RKO (cell line): ENCODE data around the gene SLC17A3.

Experiments used
- DNase-seq: peaks from one replicate; pipeline ENCODE4 v3.0.0-alpha.2; 2016; ENCODE audit warnings: low spot score

The SLC17A3 gene

GRCh38 chr6:25835442-25836283, 38.4 kb downstream of the SLC17A3 start:
- DNase-seq: no peak

DNA sequence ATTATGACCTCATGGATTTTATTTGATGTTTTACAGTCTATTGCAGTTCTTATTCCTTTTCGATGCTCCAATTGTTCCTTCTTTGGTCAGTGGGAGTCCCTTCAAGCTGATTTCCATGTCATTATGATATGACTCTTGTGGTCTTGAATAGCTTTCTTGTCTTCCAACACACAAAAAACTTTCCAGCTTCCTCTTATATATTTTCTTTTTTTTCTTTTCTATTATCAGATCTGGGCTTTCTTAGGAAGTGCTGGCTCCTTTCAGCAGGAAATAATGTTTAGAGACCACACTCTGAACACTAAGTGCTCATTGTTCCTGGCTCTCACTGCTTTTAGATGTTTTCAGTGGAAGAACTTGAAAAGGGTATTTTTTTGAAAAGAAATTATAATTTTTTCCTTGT, 39.1 kb downstream of the SLC17A3 start:
- no peak for DNase-seq

DNA sequence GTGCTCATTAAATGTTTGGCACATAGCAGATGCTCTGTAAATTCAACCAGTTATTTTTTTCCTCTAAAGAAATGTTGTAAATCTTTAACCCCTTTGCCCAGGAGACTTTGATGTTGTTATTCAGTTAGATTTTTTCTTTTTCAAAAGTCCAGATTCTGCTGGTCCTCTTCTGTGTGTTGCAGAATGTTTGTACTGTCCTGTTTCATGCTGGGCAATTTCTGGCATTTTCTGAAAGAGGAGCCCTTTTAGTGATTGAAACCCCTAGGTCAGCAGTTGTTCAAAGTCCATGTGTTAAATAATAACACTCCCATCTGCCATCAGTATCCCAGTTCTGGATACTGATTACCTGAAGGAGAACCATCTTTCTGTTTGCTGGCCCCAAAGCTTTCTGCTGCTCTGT, 40.9 kb downstream of the SLC17A3 start:
- DNase-seq: no peak

DNA sequence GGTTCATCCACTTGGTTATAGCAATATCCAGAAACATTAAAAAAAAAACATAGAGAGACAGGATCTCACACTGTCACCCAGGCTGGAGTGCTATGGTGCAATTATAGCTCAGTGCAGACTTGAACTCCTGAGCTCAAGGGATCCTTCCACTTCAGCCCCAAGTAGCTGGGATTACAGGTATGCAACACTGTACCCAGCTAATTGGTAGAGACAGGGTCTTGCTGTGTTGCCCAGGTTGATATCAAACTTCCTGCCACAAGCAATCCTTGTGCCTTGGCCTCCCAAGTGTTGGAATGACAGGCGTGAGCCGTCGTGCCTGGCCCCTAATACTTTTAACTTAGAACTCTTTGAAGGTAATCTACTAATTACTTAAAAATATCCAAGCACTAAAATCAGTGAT, 41.4 kb downstream of the SLC17A3 start:
- DNase-seq: no peak

- DNase-seq: no peak
Observed at GRCh38 chr6:25832307-25832662, 41.8 kb downstream of the SLC17A3 start.

- DNase-seq: no peak
Observed at GRCh38 chr6:25831532-25832306, 42.3 kb downstream of the SLC17A3 start, which contains the start of gene SLC17A1. TSS of gene SLC17A1 (minus strand) at chr6:25832052. CDS start at chr6:25830557, 1,495 bp downstream.

- DNase-seq: no peak
Observed at GRCh38 chr6:25830458-25830857, 43.6 kb downstream of the SLC17A3 start.

GRCh38 chr6:25829375-25829774, 44.7 kb downstream of the SLC17A3 start:
- DNase-seq: no peak

- DNase-seq: no peak
Observed at GRCh38 chr6:25821341-25821740, 52.7 kb downstream of the SLC17A3 start.

GRCh38 chr6:25816252-25816651, 57.8 kb downstream of the SLC17A3 start:
- DNase-seq: no peak

GRCh38 chr6:25815194-25815593, 58.8 kb downstream of the SLC17A3 start:
- DNase-seq: no peak

DNA sequence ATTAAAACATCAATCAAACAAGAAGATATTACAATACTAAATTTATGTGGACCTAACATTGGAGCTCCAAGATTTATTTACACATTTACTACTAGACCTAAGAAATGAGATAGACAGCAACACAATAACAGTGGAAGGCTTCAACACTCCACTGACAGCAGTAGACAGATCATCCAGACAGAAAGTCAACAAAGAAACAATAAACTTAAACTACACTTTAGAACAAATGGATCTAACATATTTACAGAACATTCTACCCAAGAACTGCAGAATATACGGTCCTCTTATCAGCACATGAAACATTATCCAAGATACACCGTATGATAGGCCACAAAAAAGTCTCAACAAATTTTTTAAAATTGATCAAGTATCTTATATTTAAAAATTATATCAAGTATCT, 69.2 kb downstream of the SLC17A3 start:
- no peak for DNase-seq

DNA sequence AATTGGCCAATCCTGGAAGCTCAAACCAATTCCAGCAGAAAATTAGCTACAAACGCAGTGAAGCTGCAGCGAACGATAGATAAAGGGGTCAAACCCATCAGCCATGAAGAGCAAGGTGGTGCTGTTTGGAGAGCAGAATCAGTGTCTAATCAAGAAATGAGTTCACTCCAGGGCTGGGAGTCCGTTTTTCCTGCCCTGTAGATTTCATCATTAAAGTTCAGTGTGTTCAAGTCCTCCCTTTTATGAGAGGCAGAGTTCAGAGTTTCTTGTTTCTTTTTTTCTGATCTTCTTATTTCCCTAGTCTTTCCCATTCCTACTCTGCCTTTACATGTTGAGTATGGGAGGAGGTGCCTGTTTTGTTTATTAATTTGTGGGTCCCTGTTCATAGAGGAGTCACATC, 72.6 kb downstream of the SLC17A3 start:
- no peak for DNase-seq
